ENCODE data around the gene IGF2.

Gene IGF2

GRCh38 chr11:2176389-2176900 lies 37.3 kb upstream of the IGF2 start:
- H3K9ac ChIP-seq = no peak overlapping the region
- no peak overlapping the region for H3K27ac ChIP-seq
- no peak overlapping the region for H2AFZ ChIP-seq (ENCODE audit: low read depth)
- no peak overlapping the region for H3K4me3 ChIP-seq (IDR thresholded peaks at IDR 0.05; ENCODE audit: insufficient read depth, low read depth, low read length)
- H3K4me2 ChIP-seq = no peak overlapping the region
- no peaks in the 10 kb centered on the region for H4K20me1 ChIP-seq (ENCODE audit: insufficient read depth)
- H3K27me3 ChIP-seq (ENCODE audit: insufficient read depth, low read depth) = peaks cover 82% of the 10 kb centered on the region
- H3K79me2 ChIP-seq (ENCODE audit: insufficient read depth, low read depth) = no peaks in the 10 kb centered on the region
- H3K4me1 ChIP-seq (ENCODE audit: low read depth, poor library complexity, severe bottlenecking) = peaks cover 4% of the 10 kb centered on the region
- no peak for TF ChIP-seq CTCF (conservative IDR thresholded peaks at IDR 0.05; ENCODE audit: low read depth, low read length)
- H3K36me3 ChIP-seq (ENCODE audit: insufficient read depth) = no peaks in the 10 kb centered on the region

GRCh38 chr11:2175659-2176058 lies 36.5 kb upstream of the IGF2 start:
- H3K4me1 ChIP-seq (ENCODE audit: low read depth, poor library complexity, severe bottlenecking) = peaks cover 4% of the 10 kb centered on the region
- peaks cover 82% of the 10 kb centered on the region for H3K27me3 ChIP-seq (ENCODE audit: insufficient read depth, low read depth)
- H3K36me3 ChIP-seq (ENCODE audit: insufficient read depth) = no peaks in the 10 kb centered on the region
- no peaks in the 10 kb centered on the region for H4K20me1 ChIP-seq (ENCODE audit: insufficient read depth)
- H3K79me2 ChIP-seq (ENCODE audit: insufficient read depth, low read depth) = no peaks in the 10 kb centered on the region
- H3K27ac ChIP-seq = no peak overlapping the region
- H2AFZ ChIP-seq (ENCODE audit: low read depth) = no peak overlapping the region
- no peak overlapping the region for H3K4me2 ChIP-seq
- H3K9ac ChIP-seq = no peak overlapping the region
- no peak overlapping the region for H3K4me3 ChIP-seq (IDR thresholded peaks at IDR 0.05; ENCODE audit: insufficient read depth, low read depth, low read length)
- no peak for TF ChIP-seq CTCF (conservative IDR thresholded peaks at IDR 0.05; ENCODE audit: low read depth, low read length)

- H3K4me1 ChIP-seq (ENCODE audit: low read depth, poor library complexity, severe bottlenecking) = peaks cover 4% of the 10 kb centered on the region
- no peaks in the 10 kb centered on the region for H3K79me2 ChIP-seq (ENCODE audit: insufficient read depth, low read depth)
- no peak overlapping the region for H3K4me2 ChIP-seq
- H2AFZ ChIP-seq (ENCODE audit: low read depth) = no peak overlapping the region
- H3K27me3 ChIP-seq (ENCODE audit: insufficient read depth, low read depth) = peaks cover 79% of the 10 kb centered on the region
- H3K4me3 ChIP-seq (IDR thresholded peaks at IDR 0.05; ENCODE audit: insufficient read depth, low read depth, low read length) = no peak overlapping the region
- H3K9ac ChIP-seq = no peak overlapping the region
- no peaks in the 10 kb centered on the region for H3K36me3 ChIP-seq (ENCODE audit: insufficient read depth)
- H3K27ac ChIP-seq = no peak overlapping the region
- no peaks in the 10 kb centered on the region for H4K20me1 ChIP-seq (ENCODE audit: insufficient read depth)
- no peak for TF ChIP-seq CTCF (conservative IDR thresholded peaks at IDR 0.05; ENCODE audit: low read depth, low read length)
Measured at GRCh38 chr11:2174361-2174760, 35.2 kb upstream of the IGF2 start.

- TF ChIP-seq CTCF (conservative IDR thresholded peaks at IDR 0.05; ENCODE audit: low read depth, low read length) = no peak
- H3K36me3 ChIP-seq (ENCODE audit: insufficient read depth) = no peaks in the 10 kb centered on the region
- no peak overlapping the region for H3K4me2 ChIP-seq
- H3K4me3 ChIP-seq (IDR thresholded peaks at IDR 0.05; ENCODE audit: insufficient read depth, low read depth, low read length) = no peak overlapping the region
- peaks cover 73% of the 10 kb centered on the region for H3K27me3 ChIP-seq (ENCODE audit: insufficient read depth, low read depth)
- H3K9ac ChIP-seq = no peak overlapping the region
- H3K79me2 ChIP-seq (ENCODE audit: insufficient read depth, low read depth) = no peaks in the 10 kb centered on the region
- H2AFZ ChIP-seq (ENCODE audit: low read depth) = no peak overlapping the region
- H3K4me1 ChIP-seq (ENCODE audit: low read depth, poor library complexity, severe bottlenecking) = peaks cover 4% of the 10 kb centered on the region
- no peak overlapping the region for H3K27ac ChIP-seq
- H4K20me1 ChIP-seq (ENCODE audit: insufficient read depth) = no peaks in the 10 kb centered on the region
Measured at GRCh38 chr11:2173761-2174160, 34.6 kb upstream of the IGF2 start.
